T-helper 17 cell (primary cell): ENCODE measurements around the gene CYP24A1. TPM values are rescaled to one million over a fixed set of nuclear protein-coding genes. Genes with fewer than 3 reads are reported as not detected.
"Not testable (repeated sequence)": the region's sequence is repeated elsewhere in the genome, so short reads cannot be mapped to it uniquely, and the experiment has no call there.

Experiments used
- ATAC-seq: fragments of 150-1000 bp; cut with Tn5 transposase; 2 replicates; pipeline ENCODE4 v1.10.0; 2021; ENCODE audit warnings: mild to moderate bottlenecking, moderate library complexity
- DNase-seq, 3 donors: peaks; one replicate each; pipeline versions ENCODE4 v3.0.0 to v3.0.0-alpha.2; 2020 to 2021
- H3K9me3 ChIP-seq: one replicate; pipeline ENCODE4 v1.7.0; 2013; ENCODE audit warnings: low read length, mild to moderate bottlenecking; ENCODE audit not compliant: control insufficient read depth, poor library complexity, severe bottlenecking
- H3K27ac Mint-ChIP-seq: one replicate; pipeline ENCODE4 v1.8.0; 2022; ENCODE audit warnings: mild to moderate bottlenecking, moderate library complexity, mixed read lengths
- H3K27me3 Mint-ChIP-seq: one replicate; pipeline ENCODE4 v1.8.0; 2022; ENCODE audit warnings: mixed read lengths
- H3K36me3 Mint-ChIP-seq: one replicate; pipeline ENCODE4 v1.8.0; 2022; ENCODE audit warnings: low read depth, mixed read lengths
- H3K4me1 Mint-ChIP-seq: one replicate; pipeline ENCODE4 v1.8.0; 2022; ENCODE audit warnings: mild to moderate bottlenecking, mixed read lengths
- H3K4me3 Mint-ChIP-seq: one replicate; pipeline ENCODE4 v1.8.0; 2022; ENCODE audit warnings: mild to moderate bottlenecking, moderate library complexity, mixed read lengths
- total RNA-seq, 4 donors: library from RNA in 2 of 4; stranded (reverse) in 2 of 4; gene quantifications; one replicate each; pipeline ENCODE4 v1.2.3 and lab custom pipeline; 2022 to 2026

Gene CYP24A1
- total RNA-seq, 2 donors from 2014 or later: 0.22 TPM; not detected in 1

DNA sequence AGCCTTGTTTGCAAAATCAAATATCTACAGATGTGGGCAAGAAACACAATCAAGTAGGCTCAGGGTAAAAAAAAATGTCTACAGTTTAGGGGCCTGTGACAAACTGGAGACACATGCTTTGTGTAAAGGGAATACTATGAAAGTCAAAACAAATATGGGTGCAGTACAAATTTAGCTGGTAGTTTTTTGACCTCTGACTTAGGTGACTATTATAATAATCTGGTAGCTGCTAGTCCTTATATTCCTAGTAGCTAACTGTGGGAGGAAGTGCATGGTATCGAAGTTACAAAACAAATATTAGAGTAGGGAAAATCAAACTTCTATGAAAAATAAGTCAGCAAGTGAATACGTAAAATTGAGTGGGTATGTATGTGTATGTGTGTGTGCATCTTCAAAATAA, 35.4 kb downstream of the CYP24A1 start:
- Mint-ChIP-seq H3K27ac (no peak overlapping the region), H3K4me1 (no peaks in the 10 kb centered on the region), H3K4me3 (no peak overlapping the region), H3K27me3 (peaks cover 5% of the 10 kb centered on the region), H3K36me3 (no peaks in the 10 kb centered on the region)
- ATAC-seq (no peak), DNase-seq (no peak)
- no peaks in the 10 kb centered on the region for H3K9me3 ChIP-seq

DNA sequence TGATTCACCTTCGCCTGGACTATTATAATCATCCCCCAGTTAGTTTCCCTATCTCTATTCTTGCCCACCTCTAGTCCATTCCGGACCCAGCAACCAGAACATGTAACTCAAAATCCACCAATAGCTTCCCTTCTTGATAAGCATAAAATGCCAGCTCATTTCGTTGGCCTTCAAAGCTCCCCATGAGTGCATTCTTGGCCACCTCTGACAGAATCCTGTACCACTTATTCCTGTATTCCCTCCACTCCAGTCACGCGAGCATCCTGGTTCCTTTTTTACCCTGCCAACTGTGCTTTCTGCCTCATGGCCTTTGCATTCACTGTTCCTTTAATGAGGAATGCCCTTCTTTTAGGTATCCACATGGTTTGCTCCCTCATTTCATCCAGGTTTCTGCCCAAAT, 36.7 kb downstream of the CYP24A1 start:
- H3K9me3 ChIP-seq: no peaks in the 10 kb centered on the region
- no peak overlapping the region for H3K27ac Mint-ChIP-seq
- peaks cover 5% of the 10 kb centered on the region for H3K27me3 Mint-ChIP-seq
- ATAC-seq: no peak
- no peaks in the 10 kb centered on the region for H3K4me1 Mint-ChIP-seq
- H3K36me3 Mint-ChIP-seq: no peaks in the 10 kb centered on the region
- no peak for DNase-seq
- no peak overlapping the region for H3K4me3 Mint-ChIP-seq

DNA sequence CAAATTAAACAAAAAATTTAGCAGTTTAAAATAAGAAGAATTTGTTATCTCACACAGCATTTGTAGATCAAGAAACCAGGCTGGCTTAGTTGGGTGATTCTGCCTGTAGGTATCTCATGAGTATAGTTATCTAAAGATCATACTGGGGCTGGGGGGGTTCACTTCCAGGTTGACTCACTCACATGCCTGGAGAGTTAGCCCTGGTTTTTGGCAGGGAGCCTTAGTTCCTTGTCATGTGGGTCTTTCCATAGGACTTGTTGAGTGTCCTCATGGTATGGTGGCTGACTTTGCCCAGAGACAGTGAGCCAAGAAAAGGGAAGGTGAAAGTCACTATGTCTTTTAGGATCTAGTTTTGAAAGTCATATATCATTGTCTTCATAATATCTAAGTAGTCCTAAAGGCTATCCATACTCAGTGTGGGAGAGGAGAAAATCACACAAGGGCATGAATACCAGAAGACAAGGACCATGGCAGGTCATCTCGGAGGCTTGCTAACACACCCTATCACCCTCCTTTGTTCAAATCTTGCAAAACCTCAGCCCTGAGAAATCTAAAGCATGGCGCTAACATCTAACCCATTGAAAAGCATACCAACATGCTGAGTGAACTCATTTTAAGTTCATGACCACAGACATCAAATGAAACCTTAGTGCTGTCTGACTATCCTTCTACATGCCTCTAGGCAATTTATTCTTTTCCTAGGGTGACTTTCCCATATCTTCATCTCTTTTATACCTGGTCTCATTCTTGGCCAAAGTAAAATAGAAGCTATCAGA, 39.2 kb downstream of the CYP24A1 start:
- no peak overlapping the region for H3K4me3 Mint-ChIP-seq
- H3K27ac Mint-ChIP-seq: no peak overlapping the region
- no peaks in the 10 kb centered on the region for H3K36me3 Mint-ChIP-seq
- H3K27me3 Mint-ChIP-seq: no peaks in the 10 kb centered on the region
- H3K9me3 ChIP-seq: no peaks in the 10 kb centered on the region
- DNase-seq: no peak
- no peaks in the 10 kb centered on the region for H3K4me1 Mint-ChIP-seq
- no peak for ATAC-seq

DNA sequence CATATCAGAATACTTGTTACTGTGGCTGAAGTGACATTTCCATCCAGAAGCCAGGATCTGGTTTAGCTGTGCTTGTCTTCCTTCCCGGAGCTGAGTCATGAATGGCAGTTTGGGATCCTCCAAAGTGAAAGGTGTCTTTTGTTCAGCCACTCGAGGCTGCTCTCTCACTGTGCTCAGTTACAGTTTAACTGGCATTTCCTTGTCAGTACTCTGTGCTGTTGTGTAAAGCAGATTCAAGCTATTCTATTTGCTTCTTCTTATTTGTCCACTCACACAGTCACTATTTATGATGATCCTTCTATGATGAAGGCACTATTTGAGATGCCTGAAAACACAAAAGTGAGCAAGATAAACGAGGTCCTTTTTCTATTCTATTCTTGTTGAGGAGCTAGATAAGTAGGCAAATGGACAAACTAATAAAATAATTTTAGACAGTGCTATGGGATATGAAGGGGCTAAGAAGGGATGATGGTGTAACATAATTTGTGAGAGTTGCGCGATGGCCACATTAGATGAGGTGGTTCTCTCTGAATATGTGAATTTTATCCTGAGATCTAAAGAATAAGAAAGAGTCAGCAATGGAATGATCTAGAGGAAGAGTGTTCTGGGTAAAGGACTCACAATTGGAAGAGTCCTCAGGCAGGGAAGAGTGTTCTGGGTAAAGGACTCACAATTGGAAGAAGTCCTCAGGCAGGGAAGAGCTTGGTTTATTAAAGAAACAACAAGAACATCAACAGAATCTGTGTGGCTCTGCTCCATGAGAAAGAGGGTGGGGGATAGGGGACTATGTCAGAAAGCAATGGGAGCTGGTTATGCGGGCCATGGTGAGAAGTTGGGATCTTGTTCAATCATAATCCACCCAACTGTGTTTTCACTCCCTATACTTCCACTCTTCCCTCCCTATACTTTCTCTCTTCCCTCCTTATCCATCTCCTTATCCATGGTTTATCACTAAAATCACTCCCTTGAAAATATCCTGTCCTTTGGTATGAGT, 40.1 kb downstream of the CYP24A1 start:
- Mint-ChIP-seq H3K36me3 (no peaks in the 10 kb centered on the region), H3K27me3 (no peaks in the 10 kb centered on the region), H3K27ac (no peak overlapping the region), H3K4me3 (no peak overlapping the region), H3K4me1 (no peaks in the 10 kb centered on the region)
- no peak for ATAC-seq
- no peak for DNase-seq
- H3K9me3 ChIP-seq: no peaks in the 10 kb centered on the region

DNA sequence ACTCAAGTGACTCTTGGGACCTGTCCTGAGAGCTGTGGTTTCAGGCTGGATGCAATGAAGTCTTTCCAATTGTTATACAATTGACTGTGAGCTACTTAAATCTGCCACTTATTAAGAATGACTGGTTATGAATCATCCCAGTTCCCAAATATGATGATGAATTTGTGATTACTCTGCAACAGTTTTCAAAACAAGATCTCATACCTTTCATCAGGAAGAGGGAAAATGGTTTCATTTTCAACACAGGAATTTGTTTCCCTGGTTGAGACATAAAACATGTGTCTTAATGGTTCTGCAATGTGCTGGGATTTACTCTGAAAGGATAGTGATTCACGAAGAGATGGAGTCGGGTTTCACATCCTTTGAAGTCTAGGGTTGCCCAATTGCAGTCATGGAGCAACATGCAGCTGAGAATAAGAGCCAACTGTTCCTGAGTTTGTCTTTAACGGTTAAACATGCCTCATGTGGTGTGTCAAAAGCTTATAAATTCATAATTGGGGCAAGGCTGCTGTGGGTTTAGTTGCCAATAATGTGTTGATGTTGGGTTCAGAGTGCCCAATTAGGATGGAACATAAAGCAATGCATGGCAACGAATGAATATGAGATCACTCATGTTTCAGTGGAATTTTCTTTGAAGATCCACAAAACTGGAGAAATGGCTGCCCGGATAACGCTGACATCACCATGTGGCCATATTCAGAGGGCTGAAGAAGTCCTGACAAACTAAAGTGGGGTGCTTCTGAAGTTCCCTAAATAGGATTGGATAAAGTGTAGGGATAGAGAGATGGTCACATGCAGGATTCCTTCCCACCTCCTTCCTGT, 41.0 kb downstream of the CYP24A1 start:
- Mint-ChIP-seq H3K36me3 (peaks cover 3% of the 10 kb centered on the region), H3K4me3 (no peak overlapping the region), H3K27ac (no peak overlapping the region), H3K4me1 (no peaks in the 10 kb centered on the region), H3K27me3 (no peaks in the 10 kb centered on the region)
- H3K9me3 ChIP-seq: no peaks in the 10 kb centered on the region
- DNase-seq (no peak), ATAC-seq (no peak)

DNA sequence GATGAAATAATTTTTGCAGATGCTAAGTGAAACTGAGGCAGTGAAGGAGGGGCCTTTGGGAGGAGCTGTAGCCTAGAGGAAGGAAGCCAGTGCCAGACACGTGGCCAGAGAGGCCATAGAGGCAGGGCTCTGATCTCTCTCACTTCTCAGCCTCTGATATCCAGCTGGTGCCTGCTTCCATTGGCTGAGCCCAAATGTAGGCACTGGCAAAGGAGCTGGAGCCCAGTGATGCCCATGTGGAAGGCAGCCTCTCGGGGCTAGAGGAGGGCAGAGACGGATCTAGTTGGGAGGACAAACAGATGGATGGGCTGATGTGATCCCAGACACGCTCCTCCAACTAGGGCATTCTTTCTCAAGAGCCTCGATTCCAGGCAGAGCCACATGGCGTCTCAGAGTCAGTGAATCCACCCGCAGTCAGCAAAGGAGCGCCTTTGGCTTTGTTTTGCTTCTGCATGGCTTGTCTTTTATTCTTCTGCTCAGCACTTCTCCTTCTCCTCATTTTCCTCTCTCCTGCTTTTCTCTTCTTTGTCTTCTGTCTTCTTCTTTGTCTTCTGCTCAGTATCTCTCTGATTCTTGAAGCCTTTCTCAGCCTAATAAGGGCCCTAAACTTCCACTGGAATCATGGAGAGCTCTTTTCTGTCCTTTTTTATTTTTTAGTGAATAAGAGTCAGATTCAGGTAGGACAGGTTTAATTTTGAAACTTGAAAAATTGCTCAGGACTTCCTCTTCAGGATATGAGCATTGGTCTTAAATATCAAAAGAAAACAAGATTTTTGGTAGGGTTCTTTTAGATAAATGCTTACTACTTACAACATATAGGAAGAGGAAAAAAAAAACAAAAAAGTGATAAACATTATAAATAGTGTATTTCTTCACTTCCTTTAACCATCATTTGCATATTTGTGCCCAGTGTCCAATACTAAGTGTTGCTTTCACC, 41.8 kb downstream of the CYP24A1 start:
- DNase-seq: no peak

DNA sequence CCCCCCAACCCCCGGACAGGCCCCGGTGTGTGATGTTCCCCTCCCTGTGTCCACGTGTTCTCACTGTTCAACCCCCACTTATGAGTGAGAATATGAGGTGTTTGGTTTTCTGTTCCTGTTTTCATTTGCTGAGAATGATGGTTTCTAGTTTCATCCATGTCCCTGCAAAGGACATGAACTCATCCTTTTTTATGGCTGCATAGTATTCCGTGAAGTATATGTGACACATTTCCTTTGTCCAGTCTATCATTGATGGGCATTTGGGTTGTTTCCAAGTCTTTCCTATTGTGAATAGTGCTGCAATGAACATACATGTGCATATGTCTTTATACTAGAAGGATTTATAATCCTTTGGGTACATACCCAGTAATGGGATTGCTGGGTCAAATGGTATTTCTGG, 42.7 kb downstream of the CYP24A1 start:
- H3K4me1 Mint-ChIP-seq, H3K9me3 ChIP-seq, H3K4me3 Mint-ChIP-seq, ATAC-seq, H3K27ac Mint-ChIP-seq, H3K36me3 Mint-ChIP-seq, DNase-seq, H3K27me3 Mint-ChIP-seq: not testable (repeated sequence)

More for the DNA sequence above, 41.8 kb downstream of the CYP24A1 start:
- Mint-ChIP-seq H3K27ac (no peak overlapping the region), H3K27me3 (no peaks in the 10 kb centered on the region), H3K4me3 (no peak overlapping the region), H3K4me1 (no peaks in the 10 kb centered on the region), H3K36me3 (peaks cover 3% of the 10 kb centered on the region)
- no peak for ATAC-seq
- H3K9me3 ChIP-seq: no peaks in the 10 kb centered on the region

DNA sequence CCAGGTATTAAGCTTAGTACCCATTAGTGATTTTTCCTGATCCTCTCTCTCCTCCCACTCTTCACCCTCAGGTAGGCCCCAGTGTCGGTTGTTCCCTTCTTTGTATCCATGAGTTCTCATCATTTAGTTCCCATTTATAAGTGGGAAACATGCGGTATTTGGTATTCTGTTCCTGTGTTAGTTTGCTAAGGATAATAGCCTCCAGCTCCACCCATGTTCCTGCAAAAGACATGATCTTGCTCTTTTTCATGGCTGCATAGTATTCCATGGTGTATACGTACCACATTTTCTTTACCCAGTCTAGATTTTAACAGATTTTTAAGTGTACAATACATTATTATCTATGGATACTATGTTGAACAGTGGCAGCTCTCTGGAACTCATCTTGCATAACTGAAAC, 44.4 kb downstream of the CYP24A1 start:
- Mint-ChIP-seq H3K27ac (no peak overlapping the region), H3K4me1 (no peaks in the 10 kb centered on the region), H3K27me3 (no peaks in the 10 kb centered on the region), H3K36me3 (peaks cover 3% of the 10 kb centered on the region), H3K4me3 (no peak overlapping the region)
- H3K9me3 ChIP-seq: no peaks in the 10 kb centered on the region
- DNase-seq (no peak), ATAC-seq (no peak)

DNA sequence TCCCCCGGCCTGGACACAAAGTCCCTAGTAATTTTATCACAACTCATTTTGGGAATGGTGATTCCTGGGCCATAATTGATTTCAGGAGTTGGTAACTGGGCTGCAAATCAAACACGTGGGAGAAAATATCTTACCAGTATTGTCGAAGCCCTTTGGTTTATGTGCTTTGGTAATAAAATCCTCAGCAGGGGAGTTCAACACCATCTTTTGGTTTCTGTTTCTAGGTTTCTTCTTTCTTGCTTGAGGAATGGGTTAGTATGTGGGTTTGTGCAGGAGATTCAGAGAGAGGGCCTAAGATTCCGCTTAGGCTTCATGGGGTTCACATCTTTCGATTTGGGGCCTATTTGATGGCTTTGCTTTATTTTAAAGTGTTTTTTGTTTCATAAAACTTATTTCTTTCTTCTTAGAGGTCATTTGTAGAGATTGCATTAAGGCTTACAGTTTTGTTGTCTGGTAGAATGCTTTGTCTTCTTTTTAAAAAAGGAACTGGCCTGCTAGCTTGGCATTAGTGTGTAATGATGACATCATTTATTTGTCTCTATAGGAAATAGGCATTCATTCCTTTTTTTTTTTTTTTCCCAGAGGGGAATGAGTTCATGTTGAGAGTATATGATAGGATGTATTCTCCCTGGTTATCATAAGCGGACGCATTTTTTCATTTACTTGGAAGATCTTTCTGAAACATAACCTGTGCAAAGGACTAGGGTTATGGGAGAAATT, 45.8 kb downstream of the CYP24A1 start:
- H3K4me3 Mint-ChIP-seq: no peak overlapping the region
- H3K4me1 Mint-ChIP-seq: no peaks in the 10 kb centered on the region
- peaks cover 3% of the 10 kb centered on the region for H3K36me3 Mint-ChIP-seq
- no peak for DNase-seq
- H3K27me3 Mint-ChIP-seq: no peaks in the 10 kb centered on the region
- no peak for ATAC-seq
- H3K27ac Mint-ChIP-seq: no peak overlapping the region
- no peaks in the 10 kb centered on the region for H3K9me3 ChIP-seq

DNA sequence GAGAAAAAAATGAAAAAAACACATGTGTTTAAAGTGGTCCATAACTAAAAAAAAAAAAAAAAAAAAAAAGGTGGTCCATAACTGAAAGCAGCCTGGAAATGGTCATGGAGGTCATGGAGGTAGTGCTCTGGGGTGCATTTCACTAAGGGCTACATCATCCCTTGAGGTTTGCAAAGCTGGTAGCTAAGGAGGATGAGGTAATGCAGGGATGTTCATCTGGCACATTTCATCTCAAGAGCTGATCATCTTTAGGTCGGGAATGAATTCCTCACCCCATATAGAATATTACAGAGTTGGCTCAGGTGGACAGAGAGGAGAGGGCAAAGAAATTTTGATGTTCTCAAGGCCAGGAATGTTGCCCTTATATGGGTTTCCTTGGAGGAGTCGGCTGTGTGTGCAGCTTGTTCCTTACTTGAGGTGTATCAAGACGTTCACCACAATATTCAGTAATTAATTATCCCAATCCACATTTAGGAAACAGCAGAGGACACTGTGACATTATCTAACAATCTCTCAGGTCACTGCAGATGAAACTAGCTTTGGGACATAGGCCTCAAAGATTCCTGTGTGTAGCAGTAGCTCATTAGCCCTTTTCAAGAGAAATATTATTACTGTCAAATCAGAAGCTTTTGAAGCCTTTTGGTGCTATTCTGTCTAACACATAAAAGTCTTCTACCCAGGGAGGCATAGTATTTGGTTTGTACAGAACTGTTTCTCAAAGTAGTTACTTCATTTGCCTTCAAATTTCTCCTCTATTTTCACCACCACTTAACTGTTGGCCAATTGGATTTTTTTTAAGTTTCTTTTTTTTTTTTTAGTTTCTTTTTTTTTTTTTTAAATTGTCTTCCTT, 46.8 kb downstream of the CYP24A1 start:
- DNase-seq (no peak), ATAC-seq (no peak)
- Mint-ChIP-seq H3K4me3 (no peak overlapping the region), H3K27me3 (no peaks in the 10 kb centered on the region), H3K4me1 (no peaks in the 10 kb centered on the region), H3K36me3 (peaks cover 3% of the 10 kb centered on the region), H3K27ac (no peak overlapping the region)
- no peaks in the 10 kb centered on the region for H3K9me3 ChIP-seq

DNA sequence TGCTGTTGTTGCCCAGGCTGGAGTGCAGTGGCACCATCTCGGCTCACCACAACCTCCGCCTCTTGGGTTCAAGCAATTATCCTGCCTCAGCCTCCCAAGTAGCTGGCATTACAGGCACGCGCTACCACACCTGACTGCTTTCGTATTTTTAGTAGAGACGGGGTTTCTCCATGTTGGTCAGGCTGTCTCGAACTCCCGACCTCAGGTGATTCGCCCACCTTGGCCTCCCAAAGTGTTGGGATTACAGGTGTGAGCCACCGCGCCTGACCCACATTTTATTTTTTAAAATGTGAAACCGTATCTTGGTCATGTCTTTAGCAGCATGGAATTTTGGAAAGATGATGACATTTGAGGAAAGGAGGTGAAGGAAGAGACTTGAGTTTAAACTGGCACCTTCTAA, 47.5 kb downstream of the CYP24A1 start:
- DNase-seq, ATAC-seq, H3K27ac Mint-ChIP-seq, H3K27me3 Mint-ChIP-seq, H3K4me1 Mint-ChIP-seq, H3K9me3 ChIP-seq, H3K36me3 Mint-ChIP-seq, H3K4me3 Mint-ChIP-seq: not testable (repeated sequence)
